Measurements from ENCODE around the gene SORL1. TPM values are rescaled to one million over a fixed set of nuclear protein-coding genes. Genes with fewer than 3 reads are reported as not detected.
"Not testable (repeated sequence)": the region's sequence is repeated elsewhere in the genome, so short reads cannot be mapped to it uniquely, and the experiment has no call there.

Gene SORL1
- total and polyA plus RNA-seq, 2 experiments from 2014 or later, result 6.4 to 18.2 TPM

DNA sequence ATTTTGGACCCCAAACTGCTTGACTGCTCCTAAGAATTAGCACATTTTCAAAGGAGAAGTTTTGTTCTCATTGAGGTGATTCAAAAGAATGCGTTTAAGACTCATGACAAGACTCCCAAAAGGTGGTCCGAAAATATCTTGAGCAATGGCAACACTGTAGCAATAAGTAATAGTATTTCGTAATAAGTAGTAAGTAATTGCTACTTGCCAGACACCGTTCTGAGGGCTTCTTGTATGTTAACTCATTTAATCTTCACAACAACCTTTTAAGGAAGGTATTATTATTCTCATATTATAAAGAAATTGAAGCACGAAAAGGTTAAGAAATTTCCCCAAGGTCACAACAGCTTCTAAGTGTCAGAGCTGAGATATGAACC is 184.7 kb downstream of the SORL1 start:
- Histone ChIP-seq H3K27ac (no peak overlapping the region), H3K36me3 (no peaks in the 10 kb centered on the region), H3K9me3 (ENCODE audit: low read depth) (no peaks in the 10 kb centered on the region), H3K4me1 (ENCODE audit: low read depth) (no peaks in the 10 kb centered on the region), H3K27me3 (no peaks in the 10 kb centered on the region), H3K4me3 (no peak overlapping the region)
- TF ChIP-seq, protein P1, sequence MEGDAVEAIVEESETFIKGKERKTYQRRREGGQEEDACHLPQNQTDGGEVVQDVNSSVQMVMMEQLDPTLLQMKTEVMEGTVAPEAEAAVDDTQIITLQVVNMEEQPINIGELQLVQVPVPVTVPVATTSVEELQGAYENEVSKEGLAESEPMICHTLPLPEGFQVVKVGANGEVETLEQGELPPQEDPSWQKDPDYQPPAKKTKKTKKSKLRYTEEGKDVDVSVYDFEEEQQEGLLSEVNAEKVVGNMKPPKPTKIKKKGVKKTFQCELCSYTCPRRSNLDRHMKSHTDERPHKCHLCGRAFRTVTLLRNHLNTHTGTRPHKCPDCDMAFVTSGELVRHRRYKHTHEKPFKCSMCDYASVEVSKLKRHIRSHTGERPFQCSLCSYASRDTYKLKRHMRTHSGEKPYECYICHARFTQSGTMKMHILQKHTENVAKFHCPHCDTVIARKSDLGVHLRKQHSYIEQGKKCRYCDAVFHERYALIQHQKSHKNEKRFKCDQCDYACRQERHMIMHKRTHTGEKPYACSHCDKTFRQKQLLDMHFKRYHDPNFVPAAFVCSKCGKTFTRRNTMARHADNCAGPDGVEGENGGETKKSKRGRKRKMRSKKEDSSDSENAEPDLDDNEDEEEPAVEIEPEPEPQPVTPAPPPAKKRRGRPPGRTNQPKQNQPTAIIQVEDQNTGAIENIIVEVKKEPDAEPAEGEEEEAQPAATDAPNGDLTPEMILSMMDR (IDR thresholded peaks at IDR 0.05; ENCODE audit: low read depth, low read length), result no peak
- no peak for DNase-seq (ENCODE audit: low read depth in 1 of 2, low spot score in 1 of 2)

DNA sequence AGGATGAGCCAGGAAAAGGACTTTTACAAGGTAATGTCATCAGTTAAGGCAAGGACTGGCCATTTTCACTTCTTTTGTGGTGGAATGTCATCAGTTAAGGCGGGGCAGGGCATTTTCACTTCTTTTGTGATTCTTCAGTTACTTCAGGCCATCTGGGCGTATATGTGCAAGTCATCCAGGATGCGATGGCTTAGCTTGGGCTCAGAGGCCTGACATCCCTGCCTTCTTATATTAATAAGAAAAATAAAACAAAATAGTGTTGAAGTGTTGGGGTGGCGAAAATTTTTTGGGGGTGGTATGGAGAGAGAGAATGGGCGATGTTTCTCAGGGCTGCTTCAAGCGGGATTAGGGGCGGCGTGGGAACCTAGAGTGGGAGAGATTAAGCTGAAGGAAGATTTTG is 185.5 kb downstream of the SORL1 start:
- not testable (repeated sequence) for DNase-seq (ENCODE audit: low read depth in 1 of 2, low spot score in 1 of 2); H3K27me3 ChIP-seq; H3K36me3 ChIP-seq; H3K4me3 ChIP-seq; H3K27ac ChIP-seq; H3K9me3 ChIP-seq (ENCODE audit: low read depth); H3K4me1 ChIP-seq (ENCODE audit: low read depth)

DNA sequence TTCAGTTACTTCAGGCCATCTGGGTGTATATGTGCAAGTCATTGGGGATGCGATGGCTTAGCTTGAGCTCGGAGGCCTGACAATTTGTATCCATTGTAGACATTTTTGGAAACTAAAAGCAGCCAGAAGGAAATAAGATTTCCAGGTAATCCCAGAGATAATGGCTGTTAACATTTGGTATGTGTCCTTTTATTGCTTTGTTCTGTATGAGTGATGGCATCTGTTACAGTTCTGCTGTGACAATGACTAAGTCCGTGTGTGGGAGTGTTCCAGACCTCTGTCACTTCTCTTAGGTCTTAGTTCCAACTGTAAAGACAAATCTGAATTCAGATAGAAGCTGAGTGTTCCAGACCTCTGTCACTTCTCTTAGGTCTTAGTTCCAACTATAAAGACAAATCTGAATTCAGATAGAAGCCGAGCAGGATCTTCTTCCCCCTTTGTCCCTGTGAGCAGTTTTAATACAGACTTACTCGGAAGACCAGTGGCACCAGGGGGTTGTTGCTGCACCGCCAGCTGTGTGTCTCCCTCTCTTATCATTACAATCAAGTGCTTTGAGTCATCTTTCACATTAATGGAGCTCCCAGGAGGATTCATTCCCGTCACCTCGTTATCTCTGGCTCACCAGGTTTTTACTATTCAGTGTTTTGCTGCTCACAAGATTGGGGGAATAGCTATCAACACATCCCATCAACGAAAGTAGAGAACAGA is 191.5 kb downstream of the SORL1 start:
- Histone ChIP-seq H3K36me3 (no peaks in the 10 kb centered on the region), H3K27me3 (no peaks in the 10 kb centered on the region), H3K4me1 (ENCODE audit: low read depth) (no peaks in the 10 kb centered on the region), H3K27ac (no peak overlapping the region), H3K9me3 (ENCODE audit: low read depth) (no peaks in the 10 kb centered on the region), H3K4me3 (no peak overlapping the region)
- no peak for DNase-seq (ENCODE audit: low read depth in 1 of 2, low spot score in 1 of 2)
- TF ChIP-seq, protein P1 (IDR thresholded peaks at IDR 0.05; ENCODE audit: low read depth, low read length), result no peak

DNA sequence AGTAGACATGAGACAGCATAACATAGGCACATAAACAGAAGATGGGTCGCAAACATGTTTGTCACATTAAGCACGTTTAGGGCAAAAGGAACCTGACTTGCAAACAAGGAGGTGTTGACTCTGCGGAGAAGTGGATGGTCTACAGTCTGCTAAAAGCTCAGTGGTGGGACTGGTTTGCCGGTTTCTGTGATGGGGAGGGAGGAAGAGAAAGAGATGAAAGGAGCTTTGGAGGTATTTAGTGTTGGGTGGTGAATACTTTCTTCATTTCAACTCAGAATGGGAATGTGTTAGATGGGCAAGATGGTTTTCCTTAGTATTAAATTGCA is 192.0 kb downstream of the SORL1 start:
- H3K27ac ChIP-seq, result no peak overlapping the region
- TF ChIP-seq, protein P1 (IDR thresholded peaks at IDR 0.05; ENCODE audit: low read depth, low read length), result no peak
- H3K4me3 ChIP-seq, result no peak overlapping the region
- DNase-seq (ENCODE audit: low read depth in 1 of 2, low spot score in 1 of 2), result no peak
- H3K4me1 ChIP-seq (ENCODE audit: low read depth), result no peaks in the 10 kb centered on the region
- no peaks in the 10 kb centered on the region for H3K9me3 ChIP-seq (ENCODE audit: low read depth)
- H3K27me3 ChIP-seq, result no peaks in the 10 kb centered on the region
- H3K36me3 ChIP-seq, result no peaks in the 10 kb centered on the region

DNA sequence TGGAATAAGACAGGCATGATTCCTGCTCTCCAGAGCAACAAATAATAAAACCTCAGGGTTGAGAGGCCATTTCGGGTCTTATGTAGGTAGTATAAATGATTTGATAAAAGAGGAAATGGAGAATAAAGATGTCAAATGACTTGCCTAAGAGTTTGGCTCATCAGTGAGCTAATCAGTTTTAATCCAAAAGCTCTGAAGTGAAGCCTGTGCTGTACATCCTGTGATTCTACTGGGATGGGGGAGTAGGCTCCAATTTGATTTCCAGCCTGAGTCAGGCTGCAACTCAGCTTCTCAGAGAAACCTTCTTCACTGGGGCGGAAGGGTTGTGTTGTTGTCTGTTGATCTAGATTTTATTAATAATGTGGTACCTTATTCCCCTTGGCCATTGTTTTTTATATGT is 192.9 kb downstream of the SORL1 start:
- no peaks in the 10 kb centered on the region for H3K9me3 ChIP-seq (ENCODE audit: low read depth)
- no peaks in the 10 kb centered on the region for H3K36me3 ChIP-seq
- no peaks in the 10 kb centered on the region for H3K27me3 ChIP-seq
- H3K4me1 ChIP-seq (ENCODE audit: low read depth), result no peaks in the 10 kb centered on the region
- TF ChIP-seq, protein P1 (IDR thresholded peaks at IDR 0.05; ENCODE audit: low read depth, low read length), result no peak
- H3K4me3 ChIP-seq, result no peak overlapping the region
- H3K27ac ChIP-seq, result no peak overlapping the region
- DNase-seq (ENCODE audit: low read depth in 1 of 2, low spot score in 1 of 2), result no peak

DNA sequence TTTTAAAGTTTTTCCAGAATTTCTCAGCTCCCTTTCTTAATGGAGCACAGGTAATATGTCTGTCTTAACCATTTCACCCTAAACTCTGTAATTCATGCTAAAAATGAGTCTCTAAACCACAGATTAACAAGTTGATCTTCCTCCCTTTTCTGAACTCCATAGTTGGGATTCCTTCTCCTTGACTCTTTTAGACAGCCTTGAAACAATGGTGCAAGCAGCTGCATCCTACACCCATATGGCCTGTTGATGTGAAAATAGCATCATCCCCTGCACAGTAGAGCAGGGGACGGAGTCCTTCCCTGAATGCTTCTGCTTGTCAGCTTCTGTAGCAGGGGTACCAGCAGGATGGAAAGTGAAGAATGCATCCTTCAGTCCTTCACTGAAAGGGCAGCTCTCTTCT is 193.5 kb downstream of the SORL1 start:
- Histone ChIP-seq H3K9me3 (ENCODE audit: low read depth) (no peaks in the 10 kb centered on the region), H3K27ac (no peak overlapping the region), H3K36me3 (no peaks in the 10 kb centered on the region), H3K27me3 (no peaks in the 10 kb centered on the region), H3K4me1 (ENCODE audit: low read depth) (no peaks in the 10 kb centered on the region), H3K4me3 (no peak overlapping the region)
- TF ChIP-seq, protein P1 (IDR thresholded peaks at IDR 0.05; ENCODE audit: low read depth, low read length), result no peak
- DNase-seq (ENCODE audit: low read depth in 1 of 2, low spot score in 1 of 2), result no peak

Measured in cardiac muscle cell (in vitro differentiated cells and primary cell).